Caco-2 (cell line): ENCODE measurements around the gene ZFC3H1. TPM values are rescaled to one million over a fixed set of nuclear protein-coding genes. Genes with fewer than 3 reads are reported as not detected.

Source experiments
- BruUV-seq: library from RNA; stranded (reverse); fragments of 400-500 nt; replicated peaks from 2 replicates; lab custom pipeline; 2021; lab: Mats Ljungman, UMichigan
- CTCF ChIA-PET: fragments of 300-600 bp; sonication (Branson Sonifier 250); formaldehyde crosslinking; loops from one replicate; lab custom pipeline; 2022; ENCODE audit warnings: antibody characterized with exemption; lab: Charles Lee
- POLR2A ChIA-PET: fragments of 300-600 bp; sonication (Branson Sonifier 250); formaldehyde crosslinking; loops from one replicate; lab custom pipeline; 2022; ENCODE audit warnings: antibody characterized with exemption; lab: Charles Lee
- DNase-seq, 2 experiments: peaks; one replicate each; pipeline versions ENCODE4 v3.0.0 to v3.0.0-alpha.2; 2020 to 2022
- H3K27me3 ChIP-seq: replicated peaks from 2 replicates; pipeline ENCODE4 v1.6.0; 2011; ENCODE audit warnings: low read length; ENCODE audit not compliant: control insufficient read depth, insufficient read depth
- H3K36me3 ChIP-seq: 2 replicates; pipeline ENCODE4 v1.5.1; 2011; ENCODE audit warnings: low read length; ENCODE audit not compliant: control insufficient read depth, insufficient read depth
- H3K4me1 ChIP-seq: fragments of 250-450 bp; sonication (Bioruptor Pico); 2 replicates; pipeline ENCODE4 v1.5.1; 2020; ENCODE audit warnings: mild to moderate bottlenecking
- H3K4me3 ChIP-seq: 2 replicates; pipeline ENCODE4 v1.5.1; 2011; ENCODE audit warnings: low read depth, mild to moderate bottlenecking, control low read depth, low read length
- H3K9me3 ChIP-seq: fragments of 250-450 bp; sonication (Bioruptor Pico); 2 replicates; pipeline ENCODE4 v1.5.1; 2020; ENCODE audit warnings: mild to moderate bottlenecking, moderate library complexity
- H3K27ac Mint-ChIP-seq: one replicate; pipeline ENCODE4 v1.8.0; 2022; ENCODE audit warnings: mixed read lengths; ENCODE audit not compliant: unreplicated experiment
- H3K27me3 Mint-ChIP-seq: one replicate; pipeline ENCODE4 v1.8.0; 2022; ENCODE audit warnings: mixed read lengths; ENCODE audit not compliant: insufficient read depth, unreplicated experiment
- H3K36me3 Mint-ChIP-seq: one replicate; pipeline ENCODE4 v1.8.0; 2022; ENCODE audit warnings: mild to moderate bottlenecking, mixed read lengths; ENCODE audit not compliant: insufficient read depth, unreplicated experiment
- H3K4me1 Mint-ChIP-seq: one replicate; pipeline ENCODE4 v1.8.0; 2022; ENCODE audit warnings: low read depth, mixed read lengths; ENCODE audit not compliant: unreplicated experiment
- H3K4me3 Mint-ChIP-seq: one replicate; pipeline ENCODE4 v1.8.0; 2022; ENCODE audit warnings: mild to moderate bottlenecking, moderate library complexity, mixed read lengths; ENCODE audit not compliant: unreplicated experiment
- H3K9me3 Mint-ChIP-seq: one replicate; pipeline ENCODE4 v1.8.0; 2022; ENCODE audit warnings: mixed read lengths; ENCODE audit not compliant: unreplicated experiment
- CTCF ChIP-seq, 2 experiments: fragments of 200-600 bp in 1 of 2; IDR thresholded peaks; 1 replicate in 1 of 2; 2 replicates in 1 of 2; pipeline versions ENCODE4 v1.5.1 to v1.8.0; 2011 to 2022; ENCODE audit warnings: antibody characterized with exemption in 1 of 2, control low read depth in 1 of 2, inconsistent platforms in 1 of 2, low read depth in 1 of 2, low read length in 1 of 2, mild to moderate bottlenecking in 1 of 2, moderate library complexity in 1 of 2; ENCODE audit not compliant: insufficient read depth in 1 of 2, severe bottlenecking in 1 of 2, unreplicated experiment in 1 of 2
- intact Hi-C: fragments of 100-400 bp; cut with micrococcal nuclease; formaldehyde crosslinking; loops from one replicate; pipeline ENCODE4 v1.10.0; 2022; ENCODE audit not compliant: unreplicated experiment
- total RNA-seq: library from RNA; stranded (reverse); gene quantifications from 2 replicates; pipeline ENCODE4 v1.2.3, GENCODE V29; 2022

Gene ZFC3H1
- total RNA-seq, 1 experiment from 2014 or later, result 48.7 TPM

- Mint-ChIP-seq H3K4me3 (no peak overlapping the region), H3K9me3 (no peaks in the 10 kb centered on the region), H3K36me3 (peaks cover 34% of the 10 kb centered on the region), H3K27me3 (no peaks in the 10 kb centered on the region), H3K4me1 (peaks cover 7% of the 10 kb centered on the region), H3K27ac (no peak overlapping the region)
- Histone ChIP-seq H3K27me3 (no peaks in the 10 kb centered on the region), H3K4me3 (no peak overlapping the region), H3K36me3 (no peaks in the 10 kb centered on the region; the same call in 1 of the 2 replicates), H3K9me3 (no peaks in the 10 kb centered on the region), H3K4me1 (0 out of 2 replicates have a peak, but pooled peaks cover 4% of the 10 kb centered on the region)
- POLR2A ChIA-PET, result no interaction called here
- no TSS peak for BruUV-seq
- DNase-seq, result no peak
- no peak for TF ChIP-seq CTCF (IDR thresholded peaks at IDR 0.05; ENCODE audit: insufficient read depth in 1 of 2, low read depth in 1 of 2, low read length in 1 of 2, severe bottlenecking in 1 of 2, unreplicated experiment in 1 of 2)
- CTCF ChIA-PET, result no interaction called here
- intact Hi-C loops, result no loop called here
Observed at GRCh38 chr12:71655495-71655894, 8.2 kb downstream of the ZFC3H1 start.

GRCh38 chr12:71654200-71654599 is 9.4 kb downstream of the ZFC3H1 start:
- BruUV-seq, result no TSS peak
- no peak for TF ChIP-seq CTCF (IDR thresholded peaks at IDR 0.05; ENCODE audit: insufficient read depth in 1 of 2, low read depth in 1 of 2, low read length in 1 of 2, severe bottlenecking in 1 of 2, unreplicated experiment in 1 of 2)
- Mint-ChIP-seq H3K4me1 (peaks cover 6% of the 10 kb centered on the region), H3K27ac (no peak overlapping the region), H3K4me3 (no peak overlapping the region), H3K27me3 (no peaks in the 10 kb centered on the region), H3K9me3 (no peaks in the 10 kb centered on the region), H3K36me3 (peaks cover 36% of the 10 kb centered on the region)
- H3K9me3 ChIP-seq, result no peaks in the 10 kb centered on the region
- ChIA-PET CTCF (no interaction called here), POLR2A (no interaction called here)
- DNase-seq, result no peak
- no peak overlapping the region for H3K4me3 ChIP-seq
- H3K27me3 ChIP-seq, result no peaks in the 10 kb centered on the region
- intact Hi-C loops, result no loop called here
- no peaks in the 10 kb centered on the region for H3K4me1 ChIP-seq
- no peaks in the 10 kb centered on the region for H3K36me3 ChIP-seq

DNA sequence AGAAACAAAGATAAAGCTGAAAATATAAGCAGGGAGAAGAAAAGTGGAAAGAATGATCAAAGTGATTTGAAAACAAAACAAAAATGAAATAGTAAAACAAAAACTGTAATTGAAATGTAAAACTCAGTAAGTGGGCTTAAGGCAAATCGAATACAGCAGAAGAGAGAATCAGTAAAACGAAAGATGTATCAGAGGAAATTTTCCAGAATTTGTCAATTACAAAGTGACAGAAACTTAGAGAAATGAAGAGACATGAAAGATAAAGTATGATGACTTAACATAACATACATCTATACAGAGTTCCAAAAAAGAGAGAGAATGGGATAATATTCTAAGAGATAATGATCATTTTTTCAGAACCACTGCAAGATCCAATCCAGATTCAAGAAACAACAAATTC is 10.5 kb downstream of the ZFC3H1 start:
- no peaks in the 10 kb centered on the region for H3K36me3 ChIP-seq
- no peaks in the 10 kb centered on the region for H3K27me3 ChIP-seq
- TF ChIP-seq CTCF (IDR thresholded peaks at IDR 0.05; ENCODE audit: insufficient read depth in 1 of 2, low read depth in 1 of 2, low read length in 1 of 2, severe bottlenecking in 1 of 2, unreplicated experiment in 1 of 2), result no peak
- no peaks in the 10 kb centered on the region for H3K4me1 ChIP-seq
- DNase-seq, result no peak
- POLR2A ChIA-PET, result no interaction called here
- intact Hi-C loops, result no loop called here
- Mint-ChIP-seq H3K27me3 (no peaks in the 10 kb centered on the region), H3K27ac (no peak overlapping the region), H3K36me3 (peaks cover 34% of the 10 kb centered on the region), H3K4me3 (no peak overlapping the region), H3K9me3 (no peaks in the 10 kb centered on the region), H3K4me1 (no peaks in the 10 kb centered on the region)
- H3K4me3 ChIP-seq, result no peak overlapping the region
- H3K9me3 ChIP-seq, result no peaks in the 10 kb centered on the region
- no TSS peak for BruUV-seq
- CTCF ChIA-PET, result no interaction called here
